Measurements from ENCODE around the gene BRD9.
"Not testable (repeated sequence)": the region's sequence is repeated elsewhere in the genome, so short reads cannot be mapped to it uniquely, and the experiment has no call there.

The BRD9 gene
- 74.1 to 91.2 reads per million in 2 experiments for total RNA-seq

DNA sequence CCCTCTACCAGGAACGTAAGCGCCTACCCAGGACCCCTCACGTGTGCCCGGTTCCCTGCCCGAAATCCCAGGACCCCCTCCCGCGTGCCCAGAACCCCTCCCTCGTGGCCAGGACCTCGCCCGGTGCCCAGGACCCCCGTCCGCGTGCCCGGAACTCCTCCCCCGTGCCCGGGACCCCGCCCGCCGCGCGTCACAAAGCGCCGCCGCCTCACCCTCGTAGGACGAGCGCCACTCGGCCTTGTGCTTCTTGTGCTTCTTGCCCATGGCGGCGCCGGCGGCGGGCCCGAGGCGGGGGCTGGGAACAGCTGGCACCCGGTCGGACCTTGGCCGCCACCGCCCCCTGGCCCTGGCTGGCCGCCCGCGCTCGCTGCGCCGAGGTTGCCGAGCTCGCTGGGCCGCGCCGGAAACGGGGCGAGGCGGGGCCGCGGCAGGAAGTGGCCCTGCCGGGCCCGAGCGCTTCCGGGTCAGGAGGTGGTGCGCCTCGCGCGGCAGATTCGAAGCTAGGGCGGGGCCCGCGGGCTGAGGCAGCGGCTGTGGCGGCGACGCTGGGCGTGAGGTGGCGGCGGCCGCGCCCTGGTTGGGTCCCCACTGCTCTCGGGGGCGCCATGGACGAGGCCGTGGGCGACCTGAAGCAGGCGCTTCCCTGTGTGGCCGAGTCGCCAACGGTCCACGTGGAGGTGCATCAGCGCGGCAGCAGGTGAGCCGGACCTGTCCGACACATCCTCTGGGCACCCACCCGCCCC, at the start of gene BRD9, which contains the start of gene TRIP13:
Gene BRD9, minus strand, starts transcription at position 408 of the 743 bp plus-strand sequence. Its CDS starts 144 bp downstream, at position 264.
Gene TRIP13, plus strand, starts transcription at position 491 of the 743 bp plus-strand sequence. Its CDS starts 115 bp downstream, at position 606.
- peak; percentile 74 for DNase-seq (ENCODE audit: low read depth)

GRCh38 chr5:940741-941140, 48.1 kb upstream of the BRD9 start:
- DNase-seq (ENCODE audit: low read depth) = not testable (repeated sequence)

DNA sequence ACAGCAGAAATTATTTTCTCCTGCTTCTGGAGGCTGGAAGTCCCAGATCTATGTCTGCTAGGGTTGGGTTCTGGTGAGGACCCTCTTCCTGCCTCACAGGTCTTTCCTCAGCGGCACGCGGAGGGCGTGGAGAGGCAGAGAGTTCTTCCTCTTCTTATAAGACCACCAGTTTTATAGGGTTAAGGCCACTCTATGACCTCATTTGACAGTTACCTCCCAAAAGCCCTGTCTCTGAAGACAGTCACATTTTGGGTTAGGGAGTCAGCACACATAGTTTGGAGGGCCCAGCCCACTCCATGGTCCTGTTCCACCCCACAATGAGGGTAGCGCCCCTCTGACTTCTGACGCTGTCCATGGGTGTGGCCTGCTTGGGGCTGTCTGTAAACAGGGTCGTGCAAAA, 46.8 kb upstream of the BRD9 start:
- DNase-seq (ENCODE audit: low read depth) = no peak

DNA sequence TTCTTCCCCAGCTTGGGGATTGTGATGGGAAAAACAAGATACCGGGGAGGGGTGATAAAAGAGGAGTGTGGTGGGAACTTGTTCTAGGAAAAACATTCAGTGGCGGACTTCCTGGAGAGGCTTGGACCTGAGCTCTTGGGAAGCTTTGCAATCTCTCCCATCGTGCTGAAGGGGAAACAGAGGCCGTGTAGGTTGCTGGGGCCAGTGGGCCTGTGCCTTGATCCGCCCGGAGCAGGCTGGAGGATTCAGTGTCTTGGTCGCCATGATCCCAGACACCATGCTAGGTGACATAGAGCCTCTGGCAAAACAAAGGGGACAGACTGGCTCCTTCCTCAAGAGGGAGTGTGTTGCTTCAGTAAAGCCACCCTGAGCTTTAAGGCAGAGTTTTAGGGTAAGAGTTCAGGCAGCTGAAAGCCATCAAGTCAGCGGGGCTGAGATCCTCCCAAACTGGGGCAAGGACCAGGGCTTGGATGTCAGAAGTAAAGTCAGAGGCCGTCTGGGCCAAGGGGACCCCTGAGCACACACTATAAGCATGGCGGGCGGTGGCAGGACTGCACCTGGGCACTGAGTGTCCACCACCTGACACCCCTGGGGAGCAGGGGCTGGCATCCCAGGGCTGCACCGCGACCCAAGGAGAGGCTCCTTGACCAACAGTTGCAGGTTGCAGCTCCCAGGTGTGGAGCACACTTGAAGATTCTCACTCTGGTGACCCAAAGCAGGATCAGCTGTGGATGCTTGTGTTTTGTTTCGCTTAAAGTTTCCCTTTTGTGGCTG, 44.7 kb upstream of the BRD9 start:
- DNase-seq (ENCODE audit: low read depth) = no peak

GRCh38 chr5:936149-937144, 43.8 kb upstream of the BRD9 start:
- DNase-seq (ENCODE audit: low read depth) = no peak

DNA sequence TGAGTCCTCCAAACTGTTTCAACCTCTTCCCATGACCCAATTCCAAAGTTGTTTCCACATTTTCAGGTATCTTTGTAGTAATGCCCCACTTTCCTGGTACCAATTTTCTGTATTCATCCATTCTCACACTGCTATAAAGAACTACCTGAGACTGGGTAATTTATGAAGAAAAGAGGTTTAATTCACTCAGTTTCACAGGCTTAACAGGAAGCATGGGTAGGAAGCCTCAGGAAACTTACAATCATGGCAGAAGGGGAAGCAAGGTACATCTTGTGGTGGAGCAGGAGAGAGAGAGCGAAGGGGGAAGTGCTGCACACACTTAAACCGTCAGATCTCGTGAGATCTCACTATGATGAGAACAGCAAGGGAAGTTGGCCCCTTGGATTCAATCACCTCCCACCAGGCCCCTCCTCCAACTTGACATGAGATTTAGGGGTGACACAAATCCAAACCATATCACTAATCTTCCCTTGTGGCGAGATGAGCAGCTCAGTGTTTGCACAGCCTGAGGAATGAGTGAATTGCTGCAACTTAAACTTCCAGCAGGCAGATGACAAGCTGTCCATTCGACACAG, 43.0 kb upstream of the BRD9 start:
- DNase-seq (ENCODE audit: low read depth) = no peak

GRCh38 chr5:934381-934967, 41.9 kb upstream of the BRD9 start:
- not testable (repeated sequence) for DNase-seq (ENCODE audit: low read depth)

DNA sequence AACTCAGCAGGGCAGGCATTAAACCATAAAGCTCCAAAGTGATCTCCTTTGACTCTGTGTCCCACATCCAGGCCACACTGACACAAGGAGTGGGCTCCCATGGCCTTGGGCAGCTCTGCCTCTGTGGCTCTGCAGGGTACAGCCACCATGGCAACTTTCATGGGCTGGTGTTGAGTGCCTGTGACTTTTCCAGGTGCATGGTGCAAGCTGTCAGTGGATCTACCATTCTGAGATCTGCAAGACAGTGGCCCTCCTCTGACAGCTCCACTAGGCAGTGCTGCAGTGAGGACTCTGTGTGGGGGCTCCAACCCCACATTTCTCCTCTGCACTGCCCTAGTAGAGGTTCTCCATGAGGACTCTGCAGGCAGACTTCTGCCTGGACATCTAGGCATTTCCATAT, 41.4 kb upstream of the BRD9 start:
- not testable (repeated sequence) for DNase-seq (ENCODE audit: low read depth)

- DNase-seq (ENCODE audit: low read depth) = no peak
These were observed 40.8 kb upstream of the BRD9 start for GRCh38 chr5:933251-933861.

GRCh38 chr5:932628-933250, 40.1 kb upstream of the BRD9 start:
- no peak for DNase-seq (ENCODE audit: low read depth)

GRCh38 chr5:932151-932627, 39.6 kb upstream of the BRD9 start:
- no peak for DNase-seq (ENCODE audit: low read depth)

DNA sequence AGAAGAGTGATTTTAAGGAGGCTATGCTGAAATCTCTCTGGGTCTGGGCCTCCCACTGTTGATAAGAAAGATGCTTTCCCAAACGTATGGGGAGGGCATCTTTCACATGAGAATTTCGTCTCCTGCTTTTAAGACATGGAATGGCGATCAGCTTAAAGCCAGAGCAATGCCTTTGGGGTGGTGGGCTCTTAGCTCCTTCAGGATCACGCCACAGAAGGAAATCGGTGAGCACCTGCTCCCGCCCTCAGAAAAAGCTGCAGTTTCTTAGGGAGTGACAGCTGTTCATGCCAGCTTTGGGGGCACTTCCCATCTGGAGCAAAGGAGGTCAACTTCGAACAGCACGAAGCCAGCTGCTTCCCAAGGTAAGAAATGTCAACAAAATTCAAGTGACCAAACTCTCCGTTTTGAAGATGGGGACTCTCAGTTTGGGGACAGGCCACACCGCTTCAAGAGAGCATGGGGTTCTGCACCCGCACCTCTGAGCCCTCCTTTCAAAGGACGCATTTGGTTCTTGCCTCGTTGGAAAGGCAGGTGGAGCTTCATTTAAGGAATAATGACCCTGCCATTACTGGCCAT, 39.1 kb upstream of the BRD9 start:
- no peak for DNase-seq (ENCODE audit: low read depth)

GRCh38 chr5:930866-931265, 38.3 kb upstream of the BRD9 start:
- DNase-seq (ENCODE audit: low read depth) = no peak

DNA sequence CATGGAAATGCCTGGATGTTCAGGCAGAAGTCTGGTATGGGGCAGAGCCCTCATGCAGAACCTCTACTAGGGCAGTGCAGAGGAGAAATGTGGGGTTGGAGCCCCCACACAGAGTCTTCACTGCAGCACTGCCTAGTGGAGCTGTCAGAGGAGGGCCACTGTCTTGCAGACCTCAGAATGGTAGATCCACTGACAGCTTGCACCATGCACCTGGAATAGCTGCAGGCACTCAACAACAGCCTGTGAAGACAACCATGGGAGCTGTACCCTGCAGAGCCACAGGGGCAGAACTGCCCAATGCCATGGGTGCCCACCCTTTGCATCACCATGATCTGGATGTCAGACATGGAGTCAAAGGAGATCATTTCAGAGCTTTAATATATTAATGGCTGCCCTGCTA, 37.0 kb upstream of the BRD9 start:
- no peak for DNase-seq (ENCODE audit: low read depth)

DNA sequence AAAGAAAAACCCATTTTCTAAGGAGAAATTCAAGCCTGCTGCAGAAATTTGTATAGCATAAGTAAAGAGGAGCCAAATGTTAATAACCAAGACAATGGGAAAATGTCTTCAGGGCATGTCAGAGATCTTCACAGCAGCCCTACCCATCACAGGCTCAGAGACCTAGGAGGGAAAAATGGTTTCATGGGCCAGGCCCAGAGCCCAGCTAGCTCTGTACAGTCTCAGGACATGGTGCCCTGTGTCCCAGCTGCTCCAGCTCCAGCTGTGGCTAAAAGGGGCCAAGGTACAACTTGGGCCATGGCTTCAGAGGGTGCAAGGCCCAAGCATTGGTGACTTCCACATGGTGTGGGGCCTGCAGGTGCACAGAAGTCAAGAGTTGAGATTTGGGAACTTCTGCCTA, 36.6 kb upstream of the BRD9 start:
- DNase-seq (ENCODE audit: low read depth) = not testable (repeated sequence)

DNA sequence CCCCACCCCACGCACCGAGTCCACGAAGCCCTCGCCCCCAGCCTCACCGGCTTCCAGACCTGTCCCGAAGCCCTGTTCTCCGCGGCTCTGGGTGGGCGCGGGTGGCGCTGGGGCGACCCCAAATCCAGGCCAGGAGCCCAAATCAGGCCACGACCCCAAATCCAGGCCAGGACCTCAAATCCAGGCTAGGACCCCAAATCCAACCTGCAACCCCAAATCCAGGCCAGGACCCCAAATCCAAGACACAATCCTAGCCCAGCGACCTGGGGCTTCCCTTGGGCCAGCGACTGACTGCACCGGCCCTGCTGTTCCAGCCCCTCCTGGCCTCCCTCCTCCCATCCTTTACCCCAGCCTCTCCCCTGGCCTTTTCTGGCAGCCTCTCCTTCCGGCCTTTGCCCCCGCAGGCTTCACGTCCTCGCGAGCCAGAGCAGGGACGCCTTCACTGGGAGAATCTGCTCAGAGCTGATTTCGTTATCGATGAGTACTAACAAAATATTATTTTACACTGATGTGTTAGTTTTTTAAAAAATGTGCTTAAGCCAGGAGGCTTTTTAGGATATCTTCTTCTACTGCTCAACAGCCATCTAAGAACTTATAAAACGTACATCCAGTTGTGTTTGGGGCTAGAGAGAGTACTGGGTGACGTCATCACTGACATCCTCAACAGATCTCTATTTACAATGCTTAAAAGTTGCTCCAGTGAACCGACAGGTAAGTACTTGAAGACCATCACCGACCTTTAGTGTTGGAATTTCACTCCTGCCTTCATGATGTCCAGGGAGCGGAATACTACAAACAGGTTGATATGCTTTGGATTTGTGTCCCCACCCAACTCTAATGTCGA, 34.8 kb upstream of the BRD9 start:
- DNase-seq (ENCODE audit: low read depth) = no peak

DNA sequence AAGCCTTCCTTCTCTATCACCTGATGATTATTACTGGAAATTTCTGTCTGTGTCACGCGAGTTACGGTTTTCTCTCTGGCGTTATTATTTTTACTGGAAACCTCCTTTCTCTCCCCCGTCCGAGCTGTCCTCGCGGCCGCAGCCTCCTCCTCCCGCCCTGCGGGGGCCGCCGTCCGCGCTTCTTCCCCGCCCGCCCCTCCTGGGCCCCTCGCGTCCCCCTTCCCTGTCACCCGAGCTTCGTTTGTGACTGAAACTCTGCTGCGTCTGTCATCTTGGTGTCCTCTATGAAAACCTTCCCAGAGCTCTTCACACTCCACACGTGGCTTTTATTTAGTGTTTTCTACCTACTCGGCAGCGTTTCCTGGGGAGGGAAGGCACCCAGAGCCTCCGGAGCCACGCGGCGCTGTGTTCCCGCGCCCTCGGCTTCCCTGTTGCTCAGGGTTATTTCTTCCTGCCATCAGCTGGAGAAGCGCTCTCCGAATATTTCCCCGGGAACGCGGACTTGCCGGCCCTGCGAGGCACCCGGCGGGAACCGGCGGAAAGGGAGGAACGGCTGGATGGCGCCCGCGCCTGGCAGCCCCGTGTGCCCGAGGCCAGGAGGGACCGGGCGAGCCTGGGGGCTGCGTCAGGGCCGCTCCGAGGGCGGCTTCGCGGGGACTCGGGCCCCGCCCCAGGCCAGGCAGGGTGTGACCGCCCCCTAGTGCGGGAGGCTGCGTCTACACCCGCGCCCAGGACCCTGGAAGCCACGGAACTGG, 34.0 kb upstream of the BRD9 start:
- DNase-seq (ENCODE audit: low read depth) = no peak

DNA sequence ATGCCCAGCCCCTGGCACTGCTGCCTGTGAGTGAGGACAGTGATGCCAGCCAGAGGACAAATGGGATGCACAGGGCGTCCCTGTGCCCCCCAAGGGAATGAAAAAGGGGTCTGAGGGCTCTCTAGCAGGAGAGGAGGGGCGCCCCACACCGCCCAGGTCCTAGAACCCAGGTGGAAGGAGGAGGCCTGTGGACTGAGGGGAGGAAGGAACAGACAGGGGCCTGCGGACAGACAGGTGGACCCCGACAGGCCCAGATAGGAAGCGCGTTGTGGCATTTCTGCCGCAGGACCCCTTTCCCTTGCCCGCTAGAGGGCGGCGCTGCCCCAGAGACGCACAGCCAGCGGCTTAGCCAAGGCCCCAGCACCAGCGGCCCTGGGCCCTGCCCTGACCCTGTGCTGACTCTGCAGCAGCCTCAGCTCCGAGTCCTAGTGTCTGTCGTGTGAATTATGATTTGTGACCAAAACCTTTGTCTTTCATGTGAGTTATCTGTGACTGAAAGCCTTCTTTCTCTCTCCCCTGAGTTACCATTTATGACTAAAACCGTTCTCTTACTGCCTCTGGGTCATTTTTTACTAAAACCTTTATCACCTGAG, 30.8 kb upstream of the BRD9 start:
- peak; percentile 52 for DNase-seq (ENCODE audit: low read depth)
